NOMO-1 treated with DMSO at 0.1 percent for 48 hours (cell line): ENCODE measurements around the gene PTPRO.

Source experiments
- DNase-seq: peaks from one replicate; lab custom pipeline; 2025; ENCODE audit not compliant: unreplicated experiment; lab: John Stamatoyannopoulos, UW

PTPRO gene

DNA sequence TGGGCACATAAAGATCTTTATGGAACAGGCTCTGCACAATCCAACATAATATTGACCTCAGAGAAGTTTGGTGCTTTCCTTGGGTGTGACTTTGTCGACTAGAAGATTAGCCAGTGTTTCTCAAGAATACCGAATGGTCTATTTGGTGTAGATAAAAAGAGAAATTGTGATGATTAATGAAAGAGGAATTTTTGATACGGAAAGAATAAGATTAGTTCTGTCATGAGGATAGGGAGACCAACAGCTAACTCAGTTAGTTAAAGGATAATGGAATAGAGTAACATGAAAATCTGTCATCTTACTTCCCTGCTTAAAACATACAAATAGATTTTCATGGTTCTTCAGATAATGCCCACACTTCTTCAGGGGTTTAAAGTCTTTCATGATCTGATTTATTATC, 24.2 kb downstream of the PTPRO start:
- DNase-seq: no peak

DNA sequence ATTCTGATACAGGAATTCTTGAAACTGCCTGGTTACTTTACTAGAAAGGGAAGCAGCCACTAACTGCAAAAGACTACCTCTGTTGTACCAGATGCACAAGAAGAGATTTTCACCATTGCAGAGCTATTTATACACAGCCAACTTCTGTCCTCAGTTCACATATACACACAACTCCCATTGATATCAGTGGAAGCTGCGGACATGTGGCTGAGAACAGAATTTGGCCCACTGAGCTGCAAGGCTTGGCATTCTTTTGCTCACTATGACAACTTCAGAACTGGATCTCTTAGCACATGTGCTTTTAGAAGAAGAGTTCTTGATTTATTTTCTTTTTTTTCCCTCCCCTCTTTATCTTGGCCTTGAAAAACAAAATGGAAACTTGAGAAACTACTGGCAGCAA, 28.3 kb downstream of the PTPRO start:
- no peak for DNase-seq

DNA sequence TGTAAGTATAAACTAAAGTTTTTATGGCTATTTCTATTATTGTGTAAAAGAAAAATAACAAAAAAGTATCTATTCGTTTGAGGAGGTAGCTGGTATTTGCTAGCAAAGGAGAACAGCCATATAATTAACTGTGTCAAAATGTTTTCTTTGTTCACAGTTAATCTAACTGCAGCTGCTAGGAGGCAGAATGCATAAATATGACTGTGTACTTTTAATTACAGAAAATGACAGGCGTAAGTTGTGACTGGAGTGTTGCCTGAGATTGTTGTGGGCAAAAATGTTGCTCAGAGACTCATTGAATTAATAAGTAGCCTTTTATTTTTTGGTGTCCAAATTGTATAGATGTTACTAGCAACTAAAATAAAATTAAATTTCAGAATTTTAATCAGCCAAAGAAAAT, 33.5 kb downstream of the PTPRO start:
- no peak for DNase-seq

DNA sequence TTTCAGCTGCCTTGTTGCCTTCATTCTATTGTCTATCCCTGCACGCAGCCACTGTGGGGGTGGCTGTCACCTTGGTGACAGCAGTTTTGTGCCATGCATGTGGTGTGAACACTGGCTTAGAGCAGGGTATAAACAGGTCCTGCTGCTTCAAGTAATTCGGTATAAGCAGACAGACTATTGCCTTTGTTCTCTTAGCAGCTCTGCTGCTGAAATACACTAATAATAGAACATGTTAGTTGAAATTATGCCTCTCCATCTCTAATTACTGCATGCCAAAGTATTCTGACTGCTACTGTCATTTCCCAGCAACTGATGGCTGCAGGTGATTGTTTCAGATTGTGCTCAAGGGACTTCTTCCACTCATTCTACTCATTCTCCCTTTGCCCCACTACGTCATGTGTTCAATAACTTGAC, 34.6 kb downstream of the PTPRO start:
- no peak for DNase-seq

DNA sequence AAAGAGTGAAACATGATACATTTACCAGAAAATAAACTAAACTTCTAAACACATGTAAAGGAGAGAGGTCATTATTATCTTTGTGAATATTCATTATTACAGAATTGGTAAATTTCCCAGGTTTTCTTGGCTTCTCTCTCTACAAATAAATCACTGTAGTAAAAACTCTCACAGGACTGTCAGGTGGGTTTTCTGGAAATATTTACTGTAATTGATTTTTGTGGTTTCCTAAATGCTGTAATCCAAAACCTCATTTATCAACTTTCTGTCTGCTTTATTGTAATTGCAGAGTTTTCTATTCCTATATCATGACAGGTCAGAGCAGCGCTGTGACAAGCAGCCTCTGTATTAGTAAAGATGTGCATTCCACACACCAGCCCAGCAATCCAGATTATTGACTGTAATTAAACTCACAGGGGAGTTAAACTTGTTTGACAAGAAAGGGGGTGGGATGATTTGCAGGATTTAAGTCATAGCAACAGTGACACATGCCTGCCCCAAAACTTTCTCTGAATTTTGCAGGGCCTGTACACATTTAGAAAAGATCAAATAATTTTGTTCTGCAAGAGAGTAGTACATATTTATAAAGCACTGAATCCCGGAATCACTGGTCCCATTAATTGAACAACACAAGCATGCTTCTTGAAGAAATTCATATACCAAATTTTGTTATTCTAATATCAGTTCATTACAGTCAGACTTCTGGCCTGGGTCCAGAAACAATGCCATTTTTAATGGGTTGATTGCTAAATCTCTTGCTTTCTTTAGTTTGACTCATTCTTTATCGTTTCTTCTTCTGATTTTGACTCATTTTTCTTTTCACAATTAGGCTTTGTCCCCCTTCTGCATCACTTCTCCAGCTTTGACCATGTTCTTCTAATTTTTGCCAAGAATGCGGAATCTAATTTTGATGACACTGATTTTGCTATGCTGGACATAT, 42.2 kb downstream of the PTPRO start:
- no peak for DNase-seq

DNA sequence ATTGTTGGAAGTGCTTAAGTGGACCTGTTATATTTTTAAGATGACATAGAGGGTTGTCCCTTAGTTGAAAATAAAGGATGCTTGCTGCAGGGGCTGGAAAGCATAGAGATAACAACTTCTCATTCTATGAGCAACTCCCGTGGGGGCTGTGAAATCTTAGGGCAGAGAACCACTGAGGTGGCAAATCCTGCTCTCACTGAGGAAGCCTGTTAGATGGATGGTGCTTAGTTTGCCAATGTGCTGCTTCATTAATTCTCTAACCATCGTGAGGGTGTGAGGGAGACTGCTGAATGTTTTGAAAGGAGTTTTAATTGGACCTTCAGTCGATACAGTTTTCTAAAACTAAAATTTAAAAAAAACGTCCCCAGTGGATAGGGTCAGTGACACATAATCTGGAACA, 46.5 kb downstream of the PTPRO start:
- DNase-seq: no peak

DNA sequence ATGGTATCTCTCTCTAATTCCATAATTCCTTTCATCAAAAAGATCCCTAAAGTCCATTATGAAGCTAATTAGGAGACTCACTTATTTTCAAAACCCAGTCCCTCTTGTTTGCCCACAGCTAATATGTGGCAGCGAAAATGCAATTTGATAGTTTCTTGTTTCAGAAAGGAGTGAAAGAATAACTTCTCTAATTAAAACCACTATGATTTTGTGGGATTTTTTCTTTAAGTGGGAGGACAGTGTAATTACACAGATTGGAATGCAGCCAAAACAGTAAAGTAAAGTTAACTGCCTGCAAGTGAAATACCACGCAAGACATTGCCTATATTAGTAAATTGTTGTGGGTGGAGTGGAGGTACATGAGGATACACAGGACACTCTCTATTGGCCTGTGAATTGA, 50.0 kb downstream of the PTPRO start:
- DNase-seq: no peak

DNA sequence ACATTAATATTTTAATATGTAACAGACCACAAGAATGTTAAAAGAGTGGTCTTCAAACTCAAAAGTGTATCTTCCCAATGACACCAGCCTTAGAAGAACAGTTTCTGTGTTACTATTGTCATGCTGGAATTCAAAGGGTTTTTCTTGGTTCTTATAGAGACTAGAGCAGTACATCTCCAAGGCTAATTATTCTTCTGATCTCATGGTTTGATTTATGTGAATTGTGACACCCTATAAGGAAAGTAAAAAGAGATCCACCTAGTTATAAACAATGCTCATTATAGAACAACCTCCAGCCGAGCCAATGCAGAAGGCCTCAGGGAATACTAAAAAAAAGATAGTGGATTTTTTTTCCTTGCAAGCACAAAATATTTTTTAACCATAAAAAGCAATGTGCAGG, 65.5 kb downstream of the PTPRO start:
- DNase-seq: no peak

DNA sequence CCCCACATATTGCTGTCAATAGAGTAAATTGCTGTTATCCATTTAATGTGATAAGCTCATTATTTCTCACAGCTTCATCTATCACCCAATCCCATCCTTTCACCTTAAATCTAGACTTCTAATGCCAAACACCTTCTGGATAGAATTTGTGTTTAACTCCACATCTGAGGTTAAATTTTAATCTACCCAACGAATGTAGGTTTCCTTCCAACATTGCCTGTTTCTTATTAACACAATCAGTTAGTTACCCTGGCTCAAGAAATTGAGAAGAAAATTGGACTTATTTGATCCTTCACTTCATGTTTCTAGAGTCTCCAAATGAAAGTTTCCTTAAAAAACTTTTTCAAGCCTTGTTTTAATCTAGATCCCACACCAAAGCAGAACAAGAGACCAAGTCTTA, 67.3 kb downstream of the PTPRO start:
- no peak for DNase-seq

DNA sequence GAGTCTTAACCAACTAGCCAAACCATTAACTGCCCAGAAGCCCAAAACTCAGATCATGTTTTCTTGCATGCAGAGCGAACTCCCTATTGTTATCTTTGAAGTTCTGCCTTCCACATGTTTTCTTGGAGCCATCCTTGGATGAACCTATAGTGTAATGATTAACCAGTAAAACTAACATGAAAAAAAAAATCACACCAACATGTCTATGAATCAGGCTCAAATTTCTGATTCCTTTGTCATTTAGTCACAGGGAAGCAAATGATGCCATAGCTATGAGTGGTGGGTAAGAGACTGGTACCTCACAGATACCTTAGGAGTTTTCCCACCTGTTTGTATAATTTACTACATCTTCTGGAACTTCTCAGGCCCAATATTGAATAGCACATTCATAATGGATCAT, 70.7 kb downstream of the PTPRO start:
- DNase-seq: no peak

DNA sequence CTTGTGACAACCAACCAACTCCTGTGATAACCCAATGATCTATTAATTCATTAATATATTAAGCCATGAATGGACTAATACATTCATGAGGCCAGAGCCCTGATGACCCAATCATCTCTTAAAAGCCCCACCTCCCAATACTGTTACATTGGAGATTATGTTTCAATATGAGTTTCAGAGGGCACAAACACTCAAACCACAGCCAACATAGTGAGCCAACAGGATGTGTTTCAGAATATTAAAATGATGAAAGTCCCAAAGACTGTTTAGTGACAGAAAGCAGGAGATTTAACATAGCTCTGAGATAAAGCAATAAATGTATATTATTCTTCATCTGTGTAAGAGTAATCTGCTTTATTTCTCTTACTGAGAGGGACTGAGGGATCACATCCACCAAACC, 71.7 kb downstream of the PTPRO start:
- no peak for DNase-seq

DNA sequence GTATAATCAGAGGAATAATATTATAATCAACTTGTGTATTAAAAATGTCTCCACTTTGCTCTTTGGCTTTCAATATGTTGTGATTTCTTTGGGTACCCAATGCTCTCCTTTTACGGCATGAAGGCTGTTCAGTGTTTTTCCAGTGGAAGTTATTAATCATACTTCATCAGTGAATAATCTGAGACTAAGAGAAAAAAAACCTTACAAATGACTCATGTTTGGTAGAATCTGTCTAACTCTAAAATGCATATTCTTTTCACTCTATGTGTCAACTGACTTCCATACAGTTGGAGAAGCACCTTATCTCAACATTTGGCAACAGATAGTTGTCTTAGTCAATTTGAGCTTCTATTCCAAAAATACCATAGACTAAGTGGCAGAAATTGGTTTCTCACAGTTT, 82.2 kb downstream of the PTPRO start:
- no peak for DNase-seq

DNA sequence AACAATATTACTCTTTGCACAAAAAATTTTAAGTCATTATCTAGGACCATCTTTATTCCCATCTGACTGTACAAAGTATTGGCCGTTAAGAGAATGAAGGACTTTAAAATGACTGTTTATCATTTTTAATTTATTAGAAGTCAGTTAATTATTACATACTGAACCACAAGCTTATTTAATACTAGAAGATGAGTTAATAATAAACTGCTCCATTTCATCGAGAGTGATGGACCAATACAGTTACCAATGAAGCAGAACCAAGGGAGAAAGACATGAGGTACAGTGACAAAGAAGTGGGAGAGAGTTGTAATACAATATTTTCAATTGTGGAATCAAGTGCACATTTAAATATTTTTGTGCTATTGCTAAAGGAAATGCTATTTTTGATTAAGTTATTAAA, 83.3 kb downstream of the PTPRO start:
- DNase-seq: no peak

DNA sequence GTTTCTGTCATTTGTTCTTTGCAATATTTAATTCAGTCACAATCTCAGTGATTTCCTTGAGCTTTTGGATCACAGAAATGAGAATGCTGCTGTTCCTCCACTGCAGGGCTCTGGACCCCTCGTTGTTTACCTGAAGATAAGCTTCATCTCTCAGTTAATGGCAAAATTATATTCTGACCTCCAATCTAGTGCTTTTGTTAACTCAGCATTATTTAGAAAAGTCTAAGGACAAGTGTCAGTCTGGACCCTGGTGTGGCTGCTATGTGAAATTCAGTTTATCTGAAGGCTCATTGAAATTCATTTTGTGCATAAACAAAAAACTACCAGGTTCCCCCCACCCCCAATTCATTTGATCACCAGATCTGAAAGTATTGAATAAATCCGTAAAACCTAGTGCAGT, 84.7 kb downstream of the PTPRO start:
- DNase-seq: no peak

DNA sequence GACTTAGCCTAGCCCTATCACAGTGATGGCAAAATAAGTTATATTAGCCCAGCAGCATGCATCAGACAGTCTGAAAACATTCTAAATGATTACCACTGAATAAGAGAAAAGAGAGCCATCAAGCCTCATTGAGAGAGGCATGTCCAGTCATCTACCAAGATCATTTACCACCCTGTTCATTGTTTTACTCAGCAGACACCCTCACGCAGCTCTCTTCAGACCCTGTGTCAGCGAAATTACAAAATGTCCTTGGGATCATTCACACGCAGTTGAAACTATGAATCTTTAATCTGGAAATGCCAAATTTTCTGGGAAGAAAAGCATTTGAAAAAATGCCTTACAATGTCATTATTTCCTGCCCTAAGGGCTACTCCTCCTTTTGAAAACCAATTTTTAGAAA, 89.5 kb downstream of the PTPRO start:
- DNase-seq: no peak

DNA sequence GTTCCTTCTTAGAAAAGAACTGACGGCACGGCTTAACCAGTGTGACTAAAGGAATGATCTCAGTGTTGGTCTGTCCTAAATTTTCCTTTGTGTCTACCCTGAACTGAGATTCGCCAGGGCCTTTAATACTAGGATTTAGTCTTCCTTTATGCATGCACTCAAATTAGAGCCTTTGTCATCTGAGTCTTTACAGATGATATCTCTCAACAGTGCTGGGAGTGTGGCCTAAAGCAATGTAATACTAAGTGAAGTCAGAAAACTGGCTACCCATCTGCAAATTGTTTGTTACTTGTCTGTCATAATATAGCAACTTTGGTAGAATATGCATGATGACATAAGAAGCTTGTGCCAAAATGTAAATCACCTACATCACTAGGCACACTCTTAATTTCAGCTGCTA, 95.4 kb downstream of the PTPRO start:
- DNase-seq: no peak

DNA sequence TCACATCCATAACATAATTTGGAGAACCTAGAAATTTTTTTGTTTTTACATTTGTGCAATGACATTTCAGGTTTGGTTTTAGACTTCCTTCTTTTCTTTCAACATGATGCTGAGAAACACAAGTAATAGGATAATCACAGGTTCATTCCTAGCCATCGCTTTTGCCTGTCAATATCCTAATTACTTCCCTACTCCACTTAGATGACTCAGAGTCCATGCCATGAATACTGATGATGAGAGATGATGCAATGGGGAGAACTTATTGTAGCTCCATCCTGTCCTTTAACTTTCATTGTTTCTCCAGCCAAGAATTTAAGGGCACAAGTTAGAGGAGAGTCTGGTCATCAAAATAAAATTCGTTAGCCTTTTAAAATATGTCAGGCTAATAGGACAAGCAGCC, 101.3 kb downstream of the PTPRO start:
- no peak for DNase-seq

DNA sequence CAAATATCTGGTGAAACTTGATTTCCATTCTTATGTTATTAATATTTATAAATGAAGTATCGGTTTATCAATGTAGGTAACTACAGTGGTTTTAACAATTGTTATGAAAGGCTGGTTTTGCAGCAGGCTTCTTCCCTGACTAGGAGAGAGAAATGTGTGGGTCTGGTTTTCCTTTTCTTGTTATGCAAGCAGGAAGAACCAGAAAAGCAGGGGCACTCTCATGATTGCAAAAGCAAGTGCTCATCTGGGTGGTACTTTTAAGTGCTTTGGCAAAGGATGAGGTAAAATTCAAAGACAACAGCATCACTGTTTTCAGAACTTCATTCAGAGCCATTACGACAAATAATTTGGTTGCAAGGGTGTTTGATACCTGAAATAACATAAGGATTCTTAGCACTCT, 105.6 kb downstream of the PTPRO start:
- DNase-seq: no peak

DNA sequence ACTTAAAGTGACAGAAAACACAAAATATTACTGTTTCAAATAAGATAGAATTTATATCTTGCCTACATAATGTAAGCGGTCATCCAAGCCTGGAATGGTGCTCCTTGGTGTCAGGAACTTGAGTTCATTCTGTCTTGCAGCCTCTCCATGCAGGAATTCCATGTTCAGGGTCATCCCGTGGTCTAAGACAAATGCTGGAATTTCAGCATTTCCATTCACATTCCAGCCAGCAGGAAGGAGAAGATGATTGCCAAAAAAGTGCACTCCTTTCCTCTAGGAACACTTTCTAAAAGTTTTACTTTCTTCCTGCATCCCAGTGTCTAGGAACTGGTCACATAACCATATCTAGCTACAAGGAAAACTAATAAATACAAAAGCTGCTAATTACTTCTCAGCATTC, 106.3 kb downstream of the PTPRO start:
- DNase-seq: no peak

DNA sequence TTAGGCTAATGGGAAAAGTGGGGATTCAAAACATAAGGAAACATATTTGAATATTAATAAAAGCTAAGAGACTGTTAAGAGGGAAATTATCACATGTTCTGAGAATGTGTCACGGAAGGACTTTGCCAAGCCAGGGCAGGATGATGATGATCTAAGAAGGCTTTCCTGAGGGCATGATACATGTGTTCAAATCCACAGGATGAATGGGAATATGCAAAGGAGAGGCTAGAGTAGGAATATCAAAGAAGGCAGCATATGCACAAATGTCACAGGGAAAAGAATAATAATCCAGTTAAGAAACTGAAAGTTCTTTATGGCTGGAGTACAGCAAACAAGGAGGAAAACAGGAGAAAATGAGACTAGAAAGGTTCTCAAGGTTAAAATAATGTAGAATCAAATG, 107.0 kb downstream of the PTPRO start:
- no peak for DNase-seq

DNA sequence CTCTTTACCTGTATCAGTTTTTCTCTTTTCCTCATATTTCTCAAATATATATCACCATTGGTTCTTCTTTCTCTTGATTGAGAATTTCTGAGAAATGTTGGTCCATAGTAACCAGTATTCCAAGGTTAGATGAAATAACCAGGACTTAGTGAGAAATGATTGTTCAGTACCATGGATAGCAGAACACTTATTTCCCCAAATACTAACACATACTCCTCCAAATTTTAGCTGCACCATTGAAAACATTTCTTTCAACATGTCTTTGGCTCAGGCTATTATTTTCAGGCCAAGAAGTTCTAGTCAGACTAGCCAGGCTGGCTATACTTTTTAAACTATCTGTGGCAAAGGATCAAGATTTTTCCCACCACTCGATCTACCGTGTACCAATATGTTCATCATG, 113.3 kb downstream of the PTPRO start:
- DNase-seq: no peak

DNA sequence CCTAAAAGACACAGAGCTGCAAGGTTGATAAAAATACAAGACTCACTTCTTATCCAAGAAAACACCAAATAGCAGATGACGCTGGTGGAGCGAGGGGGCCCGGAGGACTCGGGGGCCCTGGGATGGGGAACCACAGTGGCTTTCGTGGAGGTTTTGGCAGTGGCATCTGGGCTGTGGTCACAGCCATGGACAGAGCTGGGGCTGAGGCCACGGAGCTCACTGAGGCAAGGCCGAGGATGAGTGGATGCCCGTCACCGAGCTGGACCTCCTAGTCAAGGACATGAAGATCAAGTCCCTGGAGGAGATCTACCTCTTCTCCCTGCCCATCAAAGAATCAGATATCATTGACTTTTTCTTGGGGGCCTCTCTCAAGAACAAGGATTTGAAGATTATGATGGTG, 117.2 kb downstream of the PTPRO start:
- no peak for DNase-seq

DNA sequence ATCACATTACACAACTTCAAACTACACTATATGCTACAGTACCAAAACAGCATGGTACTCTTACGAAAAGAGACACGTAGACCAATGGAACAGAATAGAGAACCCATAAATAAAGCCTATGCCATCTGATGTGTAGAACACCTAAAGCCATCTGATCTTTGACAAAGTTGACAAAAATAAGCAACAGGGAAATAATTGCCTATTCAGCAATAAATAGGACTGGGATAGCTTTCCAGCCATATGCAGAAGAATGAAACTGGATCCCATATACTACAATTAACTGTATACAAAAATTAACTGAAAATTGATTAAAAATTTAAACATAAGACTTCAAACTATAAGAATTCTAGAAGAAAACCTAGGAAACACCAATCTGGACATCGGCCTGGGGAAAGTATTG, 120.7 kb downstream of the PTPRO start:
- no peak for DNase-seq
